HG03442 (cell line): ENCODE data around the gene RIPOR3.
"Not testable (repeated sequence)": the region's sequence is repeated elsewhere in the genome, so short reads cannot be mapped to it uniquely, and the experiment has no call there.

Experiments used
- ATAC-seq: cut with Tn5 transposase; IDR thresholded peaks from one replicate; pipeline ENCODE4 v1.9.1; 2021; ENCODE audit warnings: mild to moderate bottlenecking, moderate library complexity; ENCODE audit not compliant: unreplicated experiment

Gene RIPOR3

GRCh38 chr20:50704514-50704913, 13.2 kb upstream of the RIPOR3 start:
- no peak for ATAC-seq

- ATAC-seq: not testable (repeated sequence)
Observed at GRCh38 chr20:50703651-50704438, 12.5 kb upstream of the RIPOR3 start.

DNA sequence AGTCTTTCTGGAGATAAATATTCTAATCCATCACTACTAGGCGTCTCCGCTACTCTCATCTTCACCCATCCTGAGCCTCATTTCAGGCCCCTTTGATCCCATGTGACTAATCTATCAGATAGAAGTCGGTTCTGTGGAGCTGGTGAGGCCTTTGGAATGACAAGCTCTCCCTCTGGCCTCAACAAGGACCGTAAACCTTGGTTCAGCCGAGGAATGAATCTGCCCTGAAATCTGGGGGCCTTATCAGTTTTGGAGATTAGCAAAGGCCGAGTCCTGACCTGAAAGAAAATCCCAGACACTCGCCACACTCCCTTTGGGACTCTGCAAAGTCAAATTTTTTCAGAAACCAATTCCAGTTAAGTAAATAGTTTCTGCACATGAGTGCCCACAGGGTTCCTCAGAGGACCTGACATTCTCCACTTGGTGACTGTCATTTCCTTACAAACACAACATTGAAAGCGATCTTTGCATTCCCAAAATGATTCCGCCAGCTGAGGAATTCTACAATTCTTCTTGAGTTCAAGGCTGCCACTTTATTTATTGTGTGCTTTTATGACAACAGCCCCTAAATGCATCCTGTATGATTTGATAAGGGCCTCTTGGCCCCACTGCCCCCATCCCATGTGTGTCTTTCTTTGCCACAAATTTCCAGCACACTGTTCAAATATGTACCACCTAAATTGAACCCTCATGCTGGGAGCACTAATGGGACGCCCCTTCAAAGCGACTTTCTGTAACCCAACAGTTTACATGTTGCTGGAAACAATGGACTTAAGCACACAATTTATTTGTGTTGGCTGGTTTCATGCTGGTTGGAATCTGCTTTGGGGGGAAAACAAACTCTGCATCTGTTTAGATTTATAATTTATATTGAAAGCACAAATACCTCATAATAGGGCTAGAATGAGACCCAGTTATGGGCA, 10.0 kb upstream of the RIPOR3 start:
- ATAC-seq: no peak

GRCh38 chr20:50699688-50700087, 8.3 kb upstream of the RIPOR3 start:
- ATAC-seq: no peak

GRCh38 chr20:50698255-50698654, 6.9 kb upstream of the RIPOR3 start:
- not testable (repeated sequence) for ATAC-seq

GRCh38 chr20:50695135-50695872, 4.0 kb upstream of the RIPOR3 start:
- ATAC-seq: no peak

DNA sequence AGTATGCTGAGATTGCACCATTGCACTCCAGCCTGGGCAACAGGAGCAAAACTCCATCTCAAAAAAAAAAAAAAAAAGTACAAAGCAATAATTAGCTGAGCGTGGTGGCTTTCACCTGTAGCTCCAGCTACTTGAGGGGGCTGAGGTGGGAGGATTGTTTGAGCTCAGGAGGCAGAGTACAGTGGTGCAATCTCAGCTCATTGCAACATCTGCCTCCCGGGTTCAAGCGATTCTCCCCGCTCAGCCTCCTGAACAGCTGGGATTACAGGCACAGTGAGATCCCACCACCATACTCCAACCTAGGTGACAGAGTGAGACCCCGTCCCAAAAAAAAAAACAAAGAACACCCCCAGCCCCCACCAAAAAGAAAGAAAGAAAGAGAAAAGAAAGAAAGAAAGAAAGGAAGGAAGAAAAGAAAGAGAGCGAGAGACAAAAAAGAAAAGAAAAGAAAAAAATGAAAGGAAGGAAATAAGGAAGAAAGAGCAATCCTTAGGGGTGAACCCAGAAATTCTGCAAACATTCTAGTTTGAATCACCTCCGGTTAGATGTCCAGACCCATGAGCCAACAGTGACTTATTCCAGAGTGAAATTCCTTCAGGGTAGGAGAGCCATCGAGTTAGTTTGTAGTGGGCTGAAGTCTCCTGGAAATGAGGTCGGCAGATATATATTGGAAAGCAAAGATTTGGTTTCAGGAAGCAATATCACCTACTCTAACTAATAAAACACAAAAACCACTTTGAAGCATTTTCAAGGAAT, 3.2 kb upstream of the RIPOR3 start:
- ATAC-seq: no peak

- ATAC-seq: no peak
Observed at GRCh38 chr20:50693001-50693400, 1.7 kb upstream of the RIPOR3 start.

- no peak for ATAC-seq
Observed at GRCh38 chr20:50692552-50692933, 1.2 kb upstream of the RIPOR3 start.

- no peak for ATAC-seq
Observed at GRCh38 chr20:50691573-50692551, 520 bp upstream of the RIPOR3 start.

DNA sequence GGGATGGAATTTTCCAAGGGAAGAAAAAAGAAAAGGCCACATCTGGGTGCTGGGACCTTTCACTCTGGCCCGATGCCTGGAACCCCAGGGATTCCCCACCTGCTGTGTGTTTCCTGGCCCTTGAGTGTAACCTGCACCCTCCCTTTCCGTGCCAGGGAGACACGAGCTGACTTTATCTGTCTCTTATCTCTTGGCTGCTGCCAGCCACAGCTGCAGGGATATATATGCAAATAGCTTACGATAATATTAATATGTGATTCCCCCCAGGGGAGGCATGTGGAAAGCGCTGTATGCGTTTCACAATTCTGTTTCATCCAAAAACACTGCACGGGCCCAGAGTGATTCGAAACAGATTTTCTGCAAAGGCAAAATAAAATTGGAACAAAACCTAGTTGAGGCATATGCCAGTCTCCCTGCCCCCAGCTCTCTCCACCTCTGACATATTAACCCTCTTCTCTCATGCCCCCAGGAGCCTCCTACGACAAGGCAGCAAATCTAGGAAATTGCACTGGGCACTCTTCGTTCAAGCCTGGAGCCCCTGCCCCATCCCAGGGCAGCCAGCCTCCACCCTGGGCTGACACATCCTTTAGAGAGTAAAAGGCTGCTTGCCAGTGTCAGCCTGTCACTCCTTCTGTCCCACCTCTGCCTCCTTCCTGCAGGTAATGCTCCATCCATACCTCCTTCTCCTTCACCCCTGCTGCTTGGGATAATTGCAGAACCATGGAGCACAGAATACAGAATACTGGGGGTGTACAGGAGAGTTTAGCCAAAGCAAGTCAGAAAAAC, 1.3 kb downstream of the RIPOR3 start:
- ATAC-seq: no peak

DNA sequence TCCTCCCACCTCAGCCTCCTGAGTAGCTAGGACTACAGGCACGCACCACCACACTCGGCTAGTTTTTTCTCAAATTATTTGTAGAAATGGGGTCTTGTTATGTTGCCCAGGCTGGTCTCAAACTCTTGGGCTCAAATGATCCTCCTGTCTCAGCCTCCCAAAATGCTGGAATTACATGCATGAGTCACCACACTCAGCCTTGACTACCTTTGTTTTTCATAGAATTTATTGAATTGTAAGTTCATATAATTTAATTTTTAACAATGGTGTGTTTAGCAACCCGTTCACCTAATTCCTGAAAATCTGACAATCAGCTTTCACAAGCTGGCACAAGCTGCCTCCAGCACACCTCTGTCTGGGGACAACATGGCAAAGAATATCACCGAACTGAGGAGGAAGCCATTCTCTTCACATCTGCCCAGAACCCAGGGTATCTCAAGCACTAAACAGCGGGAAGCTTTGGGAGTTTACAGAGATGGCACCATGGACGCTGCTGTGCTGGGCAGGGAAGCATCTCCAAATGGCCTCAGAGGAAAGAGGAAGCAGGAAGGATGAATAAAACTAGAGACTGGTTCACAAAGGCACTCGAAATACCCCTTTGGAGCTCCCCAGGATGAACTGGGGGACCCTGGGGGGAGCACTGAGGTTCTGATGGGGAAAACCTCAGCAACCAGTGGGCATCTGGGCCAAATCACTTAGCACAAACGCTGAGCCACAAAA, 2.9 kb downstream of the RIPOR3 start:
- ATAC-seq: no peak

GRCh38 chr20:50686821-50687220, 4.5 kb downstream of the RIPOR3 start:
- no peak for ATAC-seq

DNA sequence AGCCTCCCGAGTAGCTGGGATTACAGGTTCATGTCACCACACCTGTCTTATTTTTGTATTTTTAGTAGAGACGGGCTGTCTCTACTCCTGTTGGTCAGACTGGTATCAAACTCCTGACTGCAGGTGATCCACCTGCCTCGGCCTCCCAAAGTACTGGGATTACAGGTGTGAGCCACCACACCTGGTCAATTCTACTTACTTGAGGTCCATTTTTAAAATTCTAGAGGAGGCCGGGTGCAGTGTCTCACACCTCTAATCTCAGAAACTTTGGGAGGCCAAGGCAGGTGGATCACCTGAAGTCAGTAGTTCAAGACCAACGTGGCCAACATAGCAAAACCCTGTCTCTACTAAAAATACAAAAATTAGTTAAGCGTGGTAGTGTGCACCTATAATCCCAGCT, 7.8 kb downstream of the RIPOR3 start:
- no peak for ATAC-seq

GRCh38 chr20:50682947-50683530, 8.3 kb downstream of the RIPOR3 start:
- no peak for ATAC-seq

GRCh38 chr20:50682065-50682464, 9.3 kb downstream of the RIPOR3 start:
- ATAC-seq: no peak

- no peak for ATAC-seq
Observed at GRCh38 chr20:50681359-50682064, 9.8 kb downstream of the RIPOR3 start.
